RPMI7951 (cell line): ENCODE data around the gene PCDH15. TPM values are rescaled to one million over a fixed set of nuclear protein-coding genes. Genes with fewer than 3 reads are reported as not detected.
"Not testable (repeated sequence)": the region's sequence is repeated elsewhere in the genome, so short reads cannot be mapped to it uniquely, and the experiment has no call there.

ENCODE experiments used
- DNase-seq: peaks from one replicate; pipeline ENCODE4 v3.0.0-alpha.2; 2012; ENCODE audit warnings: low read depth
- total RNA-seq: library from RNA; depleted of rRNA; stranded (reverse); fragments of >200 nt; shearing (Covaris generic); gene quantifications from 2 replicates; pipeline ENCODE4 v1.2.3, GENCODE V29; 2014

Gene PCDH15
- total RNA-seq, 1 experiment from 2014 or later: not detected

- no peak for DNase-seq
These were observed 241.5 kb downstream of the PCDH15 start for GRCh38 chr10:54559498-54559897.

- DNase-seq: no peak
These were observed 247.0 kb downstream of the PCDH15 start for GRCh38 chr10:54554028-54554427.

GRCh38 chr10:54550016-54550415 is 251.0 kb downstream of the PCDH15 start:
- DNase-seq: no peak

GRCh38 chr10:54531296-54531695 is 269.7 kb downstream of the PCDH15 start:
- no peak for DNase-seq

GRCh38 chr10:54530299-54530698 is 270.7 kb downstream of the PCDH15 start:
- DNase-seq: no peak

- no peak for DNase-seq
These were observed 275.2 kb downstream of the PCDH15 start for GRCh38 chr10:54525816-54526215.

- not testable (repeated sequence) for DNase-seq
These were observed 285.8 kb downstream of the PCDH15 start for GRCh38 chr10:54515244-54515643.

GRCh38 chr10:54503863-54504262 is 297.2 kb downstream of the PCDH15 start:
- no peak for DNase-seq

GRCh38 chr10:54501929-54502328 is 299.1 kb downstream of the PCDH15 start:
- no peak for DNase-seq

- DNase-seq: no peak
These were observed 304.2 kb downstream of the PCDH15 start for GRCh38 chr10:54496852-54497251.

- DNase-seq: no peak
These were observed 313.3 kb downstream of the PCDH15 start for GRCh38 chr10:54487743-54488142.

- DNase-seq: no peak
These were observed 315.1 kb downstream of the PCDH15 start for GRCh38 chr10:54485971-54486370.

GRCh38 chr10:54484186-54484585 is 316.8 kb downstream of the PCDH15 start:
- DNase-seq: no peak

GRCh38 chr10:54478601-54479000 is 322.4 kb downstream of the PCDH15 start:
- no peak for DNase-seq

GRCh38 chr10:54477738-54478137 is 323.3 kb downstream of the PCDH15 start:
- DNase-seq: no peak

- no peak for DNase-seq
These were observed 330.8 kb downstream of the PCDH15 start for GRCh38 chr10:54470324-54470631.

GRCh38 chr10:54469587-54470323 is 331.3 kb downstream of the PCDH15 start:
- no peak for DNase-seq

GRCh38 chr10:54454271-54454670 is 346.8 kb downstream of the PCDH15 start:
- no peak for DNase-seq

- no peak for DNase-seq
These were observed 352.0 kb downstream of the PCDH15 start for GRCh38 chr10:54449056-54449455.

- DNase-seq: no peak
These were observed 356.9 kb downstream of the PCDH15 start for GRCh38 chr10:54444170-54444569.

GRCh38 chr10:54441275-54441674 is 359.8 kb downstream of the PCDH15 start:
- no peak for DNase-seq

GRCh38 chr10:54434782-54435181 is 366.2 kb downstream of the PCDH15 start:
- no peak for DNase-seq

- no peak for DNase-seq
These were observed 385.5 kb downstream of the PCDH15 start for GRCh38 chr10:54415483-54415882.

- no peak for DNase-seq
These were observed 398.5 kb downstream of the PCDH15 start for GRCh38 chr10:54402576-54402975.
